Measurements from ENCODE around the gene SLC6A3.
"Not testable (repeated sequence)": the region's sequence is repeated elsewhere in the genome, so short reads cannot be mapped to it uniquely, and the experiment has no call there.

SLC6A3 gene

DNA sequence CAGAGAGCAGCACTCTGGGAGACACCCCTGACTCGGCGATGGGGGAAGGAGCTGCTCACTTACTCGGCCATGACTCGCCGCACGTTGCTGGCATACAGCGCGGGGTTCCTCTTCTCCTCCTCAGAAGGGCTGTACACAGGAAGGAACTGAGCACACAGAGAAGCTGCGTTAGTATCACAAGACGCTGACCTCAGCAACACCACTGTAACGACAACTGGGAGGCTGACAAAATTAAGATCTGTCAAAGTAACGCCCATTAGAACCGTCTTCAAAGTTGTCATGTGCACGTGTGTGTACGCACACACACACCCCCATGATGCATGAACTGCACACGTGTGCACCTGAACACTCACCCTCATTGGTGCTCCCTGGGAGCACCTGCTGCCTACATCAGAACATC is 32.1 kb upstream of the SLC6A3 start:
- no peak for DNase-seq (ENCODE audit: low spot score)

DNA sequence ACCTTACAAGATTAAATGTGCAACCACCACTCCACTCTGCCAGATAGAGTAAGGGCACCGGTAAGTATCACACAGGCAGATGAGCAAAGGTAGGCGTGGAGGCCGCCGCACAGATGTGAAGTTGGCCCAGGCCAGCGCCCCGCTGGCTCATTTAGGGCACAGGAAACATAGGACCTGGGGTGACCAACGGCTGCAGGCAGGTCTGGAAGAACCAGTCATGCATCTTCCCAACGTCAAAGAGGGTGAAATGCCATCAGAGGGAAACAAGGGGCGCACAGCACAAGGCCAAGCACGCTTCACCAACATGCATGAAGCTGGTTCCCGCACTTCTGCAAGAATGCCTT is 31.7 kb upstream of the SLC6A3 start:
- DNase-seq (ENCODE audit: low spot score) = no peak

DNA sequence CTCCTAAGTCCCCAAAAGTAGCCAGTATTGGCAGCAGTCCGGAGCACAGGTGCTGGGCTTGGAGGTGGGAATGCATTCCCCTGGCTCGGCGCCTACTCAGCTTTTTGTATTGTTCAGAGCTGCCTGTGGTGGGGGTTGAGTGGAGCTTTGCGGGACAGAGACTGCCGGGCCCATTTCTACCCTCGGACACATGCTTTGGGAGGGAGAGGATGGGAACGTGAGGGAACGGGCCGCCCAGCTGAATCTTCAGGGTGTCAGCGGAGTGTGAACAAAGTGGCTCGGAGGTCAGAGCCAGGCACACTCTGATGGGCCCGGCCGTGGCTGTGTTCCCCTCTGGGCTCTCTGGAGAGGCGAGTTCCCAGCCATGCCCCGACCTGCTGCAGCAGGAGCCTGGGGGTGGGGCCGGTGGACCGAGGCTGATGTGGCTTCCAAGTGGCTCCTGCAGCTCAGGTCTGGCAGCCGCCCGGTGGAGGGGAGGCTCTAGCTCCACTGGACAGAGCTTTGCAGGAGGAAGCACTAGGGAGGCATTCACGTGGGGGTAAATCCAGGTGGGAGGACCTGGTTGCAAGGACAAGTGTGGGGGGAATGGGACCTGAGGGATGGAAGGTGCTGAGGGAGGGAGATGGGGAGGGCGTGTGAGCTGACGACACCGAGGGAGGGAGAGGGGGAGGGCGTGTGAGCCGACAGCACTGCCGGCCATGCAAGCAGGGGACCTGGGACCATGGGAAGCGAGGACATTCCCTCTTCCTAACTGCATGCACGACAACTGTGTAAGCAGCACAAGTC is 31.1 kb upstream of the SLC6A3 start:
- no peak for DNase-seq (ENCODE audit: low spot score)

DNA sequence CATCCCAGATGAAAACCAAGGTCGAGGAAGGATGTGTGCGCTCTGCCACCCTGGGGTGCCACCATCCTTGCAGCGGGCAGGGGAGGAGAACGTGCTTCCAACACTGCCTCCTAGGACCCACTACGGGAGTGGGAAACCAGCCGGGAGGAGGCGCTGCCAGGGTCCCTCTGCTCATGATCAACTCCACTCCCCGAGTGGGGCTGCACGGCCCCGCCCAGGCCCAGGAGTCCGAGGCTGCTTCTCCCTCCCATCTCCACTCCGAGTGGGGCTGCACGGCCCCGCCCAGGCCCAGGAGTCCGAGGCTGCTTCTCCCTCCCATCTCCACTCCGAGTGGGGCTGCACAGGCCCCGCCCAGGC is 30.3 kb upstream of the SLC6A3 start:
- not testable (repeated sequence) for DNase-seq (ENCODE audit: low spot score)

DNA sequence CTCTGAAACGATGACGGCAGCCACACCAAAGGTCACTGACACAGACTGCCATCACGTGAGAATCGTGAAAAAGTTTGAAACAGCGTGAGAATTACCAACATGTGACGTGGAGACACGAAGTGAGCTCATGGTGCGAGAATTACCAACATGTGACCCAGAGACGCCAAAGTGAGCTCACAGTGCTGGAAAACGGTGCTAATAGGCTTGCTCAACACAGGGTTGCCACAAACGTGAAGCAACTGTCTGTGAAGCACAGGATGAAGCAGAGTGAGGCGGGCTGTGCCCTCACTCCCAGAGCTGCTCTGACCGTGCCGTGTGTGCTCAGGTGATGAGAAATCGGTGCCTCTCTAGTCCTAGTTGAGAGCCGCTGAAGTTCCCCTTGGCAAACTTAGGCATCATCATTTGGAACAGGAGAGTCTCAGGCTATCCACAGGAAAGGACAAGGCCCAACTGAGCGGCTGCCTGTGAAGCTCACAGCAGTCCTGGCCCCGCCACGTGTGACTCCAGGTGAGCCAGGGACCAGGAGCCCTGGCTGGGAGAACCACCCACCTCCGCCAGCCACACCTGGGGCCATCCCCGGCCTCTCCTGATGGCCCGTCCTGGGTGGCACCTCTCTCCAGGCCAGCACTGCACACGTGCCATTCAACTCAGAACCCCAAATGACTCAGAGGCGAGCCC is 29.8 kb upstream of the SLC6A3 start:
- DNase-seq (ENCODE audit: low spot score) = no peak

DNA sequence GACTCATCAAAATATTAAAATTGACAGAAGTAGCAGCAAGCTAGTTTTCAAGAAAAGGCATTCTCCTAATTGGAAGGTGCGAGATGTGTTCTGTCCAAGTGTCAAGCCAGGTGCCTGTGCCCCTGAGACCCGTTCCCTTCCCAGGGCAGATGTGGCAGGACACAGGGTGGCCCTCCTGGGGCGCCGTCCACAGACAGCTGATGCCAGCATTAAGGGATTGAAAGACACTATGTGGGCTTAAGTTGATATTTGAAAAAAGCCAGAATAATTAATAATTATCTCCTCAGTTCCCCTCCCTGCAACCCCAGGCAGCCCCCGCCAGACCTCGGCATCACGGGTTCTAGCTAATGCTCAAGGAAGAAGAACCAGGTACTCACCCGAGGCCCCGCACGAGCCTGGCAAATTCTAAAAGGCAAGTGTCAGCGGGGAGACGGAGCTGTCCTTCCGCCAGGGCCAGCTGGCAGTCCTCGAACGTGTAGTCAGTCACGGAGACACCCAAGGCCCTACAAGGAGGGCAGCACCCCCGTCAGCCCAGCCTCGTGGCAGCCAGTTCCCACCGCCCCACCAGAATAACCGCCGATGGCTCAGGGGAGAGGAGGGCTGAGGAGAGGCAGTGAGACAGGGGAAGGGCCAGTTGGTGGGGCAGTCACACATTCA is 29.1 kb upstream of the SLC6A3 start:
- no peak for DNase-seq (ENCODE audit: low spot score)

DNA sequence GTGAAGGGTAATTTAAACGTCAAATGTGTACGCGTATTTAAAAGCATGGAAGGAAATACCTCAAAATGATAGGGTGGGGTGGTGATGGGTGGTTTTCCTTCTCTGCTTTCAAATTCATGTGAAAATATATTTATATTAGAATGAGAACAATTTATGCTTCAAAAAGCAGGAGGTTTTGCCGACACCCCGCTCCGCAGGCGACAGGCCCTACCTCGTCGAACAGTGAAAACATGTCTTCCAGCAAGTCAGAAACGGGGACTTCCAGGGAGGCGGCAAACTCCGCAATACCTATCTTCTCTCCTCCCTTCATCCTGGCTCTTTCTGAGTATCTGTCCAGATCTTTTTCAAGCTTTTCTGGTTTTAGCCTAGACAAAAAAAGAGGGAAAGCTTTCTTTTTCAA is 28.5 kb upstream of the SLC6A3 start:
- no peak for DNase-seq (ENCODE audit: low spot score)

DNA sequence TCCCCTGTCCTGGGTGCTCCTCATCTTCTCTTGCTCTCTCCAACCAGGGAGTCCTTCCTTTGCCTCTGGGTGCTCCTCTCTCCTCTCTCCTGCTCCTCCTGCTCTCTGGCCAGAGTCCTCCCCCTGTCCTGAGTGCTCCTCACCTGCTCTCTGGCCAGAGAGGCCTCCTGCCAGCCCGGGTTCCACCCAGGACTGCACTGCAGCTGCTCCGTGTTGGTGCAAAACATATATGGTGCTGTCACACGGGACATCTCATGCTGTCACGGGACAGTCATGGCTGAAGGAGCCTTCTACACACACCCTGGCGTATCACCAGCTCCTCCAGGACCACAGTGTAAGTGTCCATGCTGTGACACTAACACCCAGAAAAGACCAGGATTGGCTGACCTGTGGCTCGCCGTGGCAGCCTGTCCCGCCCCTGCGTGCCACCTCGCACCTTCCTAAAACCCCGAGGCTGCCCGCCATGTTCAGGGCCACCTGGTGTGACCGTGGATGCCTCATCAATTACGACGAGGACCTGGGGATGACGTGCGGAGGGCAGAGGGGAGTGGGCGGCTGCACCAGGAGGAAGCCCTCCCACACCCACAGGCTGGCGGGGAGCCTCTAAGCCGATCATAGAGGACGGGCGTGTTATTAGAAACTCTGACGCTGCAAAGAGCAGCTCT is 27.9 kb upstream of the SLC6A3 start:
- DNase-seq (ENCODE audit: low spot score) = no peak

DNA sequence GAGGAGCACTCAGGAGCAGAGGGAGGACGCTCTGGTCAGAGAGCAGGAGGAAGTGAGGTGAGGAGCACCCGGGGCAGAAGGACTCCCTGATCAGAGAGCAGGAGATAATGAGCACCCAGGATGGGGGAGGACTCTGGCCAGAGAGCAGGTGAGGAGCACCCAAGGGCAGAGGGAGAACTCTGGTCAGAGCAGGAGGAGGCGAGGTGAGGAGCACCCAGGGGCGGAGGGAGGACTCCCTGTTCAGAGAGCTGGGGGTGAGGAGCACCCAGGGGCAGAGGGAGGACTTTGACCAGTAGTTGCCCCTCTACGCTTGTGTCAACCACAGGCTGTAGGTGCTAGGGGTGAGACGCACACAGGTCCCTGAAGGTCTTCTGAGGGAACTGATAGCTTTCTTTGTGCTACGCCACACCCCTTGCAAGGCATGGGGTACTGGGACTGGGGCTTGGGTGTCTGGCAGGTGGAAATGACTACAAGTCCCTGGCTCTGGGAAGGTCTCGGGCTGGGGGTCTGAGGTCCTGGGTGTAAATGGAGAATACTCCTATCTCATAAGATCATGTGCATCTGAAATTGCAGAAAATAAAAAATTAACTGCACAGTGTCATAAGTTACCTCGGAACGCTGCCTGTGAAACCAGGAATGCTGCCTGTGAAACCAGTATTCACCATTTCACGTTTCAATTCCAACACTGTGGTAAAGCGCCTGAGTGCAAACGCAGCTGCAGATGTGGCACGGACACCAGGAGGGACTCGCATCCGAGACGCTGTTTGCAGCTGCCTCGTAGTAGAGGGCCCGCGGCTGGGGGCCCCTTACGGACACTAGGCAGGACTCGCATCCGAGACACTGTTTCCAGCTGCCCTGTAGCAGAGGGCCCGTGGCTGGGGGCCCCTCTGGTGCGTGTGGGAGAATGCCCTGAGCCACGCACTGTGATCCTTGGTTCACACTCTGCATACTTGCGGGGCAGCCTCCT is 27.0 kb upstream of the SLC6A3 start:
- DNase-seq (ENCODE audit: low spot score) = no peak

DNA sequence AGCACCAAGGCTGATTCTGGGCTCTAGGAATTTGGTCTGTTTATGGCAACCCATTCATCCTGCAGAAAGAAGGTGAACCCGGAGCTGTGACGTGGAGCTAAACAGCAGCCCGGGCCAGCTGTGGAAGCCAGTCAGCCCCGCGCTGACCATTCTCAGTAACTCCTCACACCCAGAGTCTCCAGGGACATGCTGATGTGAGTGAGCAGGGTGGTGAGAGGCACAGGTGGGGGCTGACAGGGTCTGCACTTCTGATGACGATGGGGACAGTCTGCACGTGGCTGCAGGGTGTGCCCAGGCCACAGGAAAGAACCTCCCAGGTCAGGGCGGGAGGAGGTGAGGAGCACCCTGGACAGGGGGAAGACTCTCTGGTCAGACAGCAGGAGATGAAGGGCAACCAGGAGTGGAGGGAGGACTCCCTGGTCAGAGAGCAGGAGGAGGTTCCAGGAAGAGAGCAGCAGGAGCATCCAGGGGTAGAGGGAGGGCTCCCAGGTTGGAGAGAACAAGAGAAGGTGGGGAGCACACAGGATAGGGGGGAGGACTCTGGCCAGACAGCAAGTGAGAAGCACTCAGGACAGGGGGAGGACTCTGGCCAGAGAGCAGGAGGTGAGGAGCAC is 26.1 kb upstream of the SLC6A3 start:
- DNase-seq (ENCODE audit: low spot score) = no peak

DNA sequence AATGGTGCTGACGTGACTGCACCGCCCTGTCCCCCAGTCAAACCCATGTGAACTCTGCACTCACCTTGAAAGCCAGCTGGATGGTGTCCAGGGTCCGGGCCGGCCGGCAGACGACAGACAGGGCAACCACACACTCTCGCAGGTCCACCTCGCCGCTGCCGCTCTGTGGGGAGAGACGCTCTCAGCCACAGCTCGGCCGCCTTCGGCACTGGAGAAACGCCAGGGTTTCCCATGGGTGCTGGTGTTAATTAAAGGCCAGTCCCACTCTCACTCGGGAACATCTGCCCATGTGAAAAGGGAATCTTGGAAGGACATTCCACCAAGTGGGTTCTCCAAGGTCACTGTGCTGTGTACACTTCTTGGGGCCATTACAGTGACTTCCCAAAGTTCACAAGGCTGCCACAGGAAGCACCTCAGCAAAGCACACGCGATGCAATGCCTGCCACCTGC is 25.5 kb upstream of the SLC6A3 start:
- DNase-seq (ENCODE audit: low spot score) = no peak

DNA sequence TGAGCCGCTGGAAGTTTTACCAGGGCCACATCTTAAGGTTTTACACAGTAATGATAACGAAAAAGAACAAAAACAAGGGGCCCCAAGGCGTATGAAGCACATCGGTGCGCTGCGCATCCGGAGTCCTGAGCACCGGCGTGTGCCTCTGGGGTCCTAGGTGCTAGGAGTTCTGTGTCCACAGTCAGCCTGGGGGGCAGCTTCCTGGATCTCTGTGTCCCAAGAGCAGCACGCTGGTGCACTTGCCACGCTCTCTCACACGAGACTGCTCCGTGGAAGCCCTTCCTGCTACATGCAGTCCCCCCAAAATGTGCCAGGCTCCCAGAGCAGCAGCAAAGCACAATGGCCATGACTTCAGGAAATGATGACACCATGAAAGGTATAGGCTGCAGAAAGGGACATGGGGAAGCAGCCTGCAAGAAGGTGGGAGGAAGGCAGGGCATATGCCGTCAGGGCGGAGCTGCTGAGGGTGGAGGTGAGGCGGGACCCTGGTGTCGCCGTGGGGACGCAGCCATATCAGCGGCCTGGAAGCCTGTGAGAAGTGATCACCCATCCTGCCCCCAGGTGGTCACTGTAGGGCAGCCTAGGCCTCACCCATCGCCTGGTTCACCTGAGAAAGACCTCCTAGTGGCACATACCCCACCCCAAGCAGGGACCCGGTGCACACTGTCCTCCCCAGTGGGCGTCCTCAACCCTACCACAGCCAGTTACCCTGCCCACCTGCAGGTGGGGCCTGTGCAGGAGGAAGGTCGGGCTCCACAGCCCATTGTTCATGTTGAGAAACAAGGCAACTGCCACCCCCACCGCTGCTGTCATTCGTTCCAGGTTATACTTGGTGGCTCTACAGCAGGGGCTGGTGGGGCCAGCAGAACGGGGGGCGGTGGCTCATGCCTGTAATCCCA is 23.6 kb upstream of the SLC6A3 start:
- DNase-seq (ENCODE audit: low spot score) = no peak

DNA sequence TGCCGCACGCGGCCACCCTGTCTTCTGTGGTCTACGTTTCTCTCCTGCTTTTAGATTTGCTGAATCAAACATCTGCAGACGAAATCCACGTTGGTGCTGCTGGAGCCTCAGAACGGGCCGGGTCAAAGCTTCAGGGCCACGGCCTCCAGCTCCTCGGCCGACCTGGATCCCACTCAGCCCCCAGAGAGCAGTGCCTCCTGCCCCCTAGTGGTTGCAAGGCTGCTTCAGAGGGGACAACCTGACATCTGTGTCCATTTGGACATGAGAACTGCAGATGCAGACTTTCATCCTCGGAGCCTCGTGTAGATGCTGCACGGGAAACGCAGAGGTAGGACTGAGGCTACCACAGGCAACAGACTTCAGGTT is 23.0 kb upstream of the SLC6A3 start:
- no peak for DNase-seq (ENCODE audit: low spot score)

DNA sequence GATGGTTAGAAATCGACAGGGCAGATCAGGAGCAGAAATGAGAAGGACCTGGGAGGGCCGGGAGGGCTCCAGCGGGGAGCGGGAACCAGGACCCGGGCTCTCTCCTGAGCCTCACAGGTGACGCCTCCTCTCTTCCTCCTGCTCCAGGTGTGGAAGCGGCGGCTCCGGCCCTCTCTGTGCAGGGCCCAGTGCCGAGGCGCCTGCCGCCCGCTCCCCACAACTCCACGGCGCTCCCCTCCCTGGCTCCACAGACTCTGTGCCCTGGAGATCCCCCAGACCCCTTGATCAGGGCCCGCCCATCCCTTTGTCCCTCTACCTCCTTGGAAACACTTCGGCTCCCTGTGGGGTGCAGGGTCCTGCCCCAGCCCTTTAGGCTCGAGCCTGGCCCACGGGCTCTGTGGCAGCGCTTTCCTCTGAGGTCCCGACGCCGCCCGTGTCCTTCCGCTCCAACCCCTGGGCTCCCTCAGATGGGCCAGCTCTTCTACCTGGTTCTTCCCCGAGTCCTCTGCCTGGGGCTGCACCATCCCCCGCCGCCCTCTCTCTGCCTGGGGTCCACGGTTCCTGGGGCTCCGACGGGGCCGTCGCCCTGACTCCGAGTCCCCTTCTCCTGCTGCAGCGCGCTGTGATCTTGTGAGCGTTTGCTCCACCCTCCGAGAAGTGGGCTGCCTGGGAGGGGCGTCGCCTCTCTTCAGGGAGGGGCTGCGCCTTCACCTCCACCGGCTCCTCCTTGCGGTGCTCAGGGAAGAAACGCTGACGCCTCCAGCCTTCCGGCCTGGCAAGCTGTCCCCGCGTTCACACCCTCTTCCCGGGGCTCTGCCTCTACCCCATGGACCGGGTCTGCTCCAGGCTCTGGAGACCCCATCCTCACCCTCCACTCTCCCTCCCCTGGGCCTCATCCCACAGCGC is 22.4 kb upstream of the SLC6A3 start:
- no peak for DNase-seq (ENCODE audit: low spot score)

DNA sequence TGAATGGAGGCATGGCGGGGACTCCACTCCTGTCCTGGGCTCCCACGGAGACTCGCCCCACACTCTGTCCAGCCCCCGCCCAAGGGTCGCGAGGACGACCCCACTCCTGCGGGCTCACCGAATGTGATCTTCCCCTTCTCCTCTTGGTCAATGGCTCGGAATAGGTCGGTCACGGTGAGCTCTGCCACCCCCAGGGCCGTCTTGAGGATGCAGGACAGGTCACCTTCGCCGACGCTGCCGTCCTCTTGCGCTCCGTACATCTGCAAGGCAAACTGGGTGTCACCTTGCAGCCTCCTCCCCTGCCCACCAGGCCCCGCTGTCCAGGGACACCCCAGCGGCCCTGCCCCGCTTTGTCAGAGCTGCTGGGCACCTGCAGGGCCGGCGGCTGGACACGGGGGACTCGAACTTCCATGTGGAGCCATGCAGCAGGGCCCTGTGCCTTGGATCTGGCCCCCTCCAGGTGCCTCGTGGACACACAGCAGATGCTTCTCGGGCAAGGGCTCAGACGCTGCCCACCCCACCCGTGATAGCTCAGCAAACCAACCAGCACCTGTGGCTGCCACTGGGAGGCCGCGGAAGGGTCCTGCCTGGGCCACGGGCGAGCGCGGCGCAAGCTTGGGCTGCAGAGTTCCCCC is 21.5 kb upstream of the SLC6A3 start:
- no peak for DNase-seq (ENCODE audit: low spot score)

DNA sequence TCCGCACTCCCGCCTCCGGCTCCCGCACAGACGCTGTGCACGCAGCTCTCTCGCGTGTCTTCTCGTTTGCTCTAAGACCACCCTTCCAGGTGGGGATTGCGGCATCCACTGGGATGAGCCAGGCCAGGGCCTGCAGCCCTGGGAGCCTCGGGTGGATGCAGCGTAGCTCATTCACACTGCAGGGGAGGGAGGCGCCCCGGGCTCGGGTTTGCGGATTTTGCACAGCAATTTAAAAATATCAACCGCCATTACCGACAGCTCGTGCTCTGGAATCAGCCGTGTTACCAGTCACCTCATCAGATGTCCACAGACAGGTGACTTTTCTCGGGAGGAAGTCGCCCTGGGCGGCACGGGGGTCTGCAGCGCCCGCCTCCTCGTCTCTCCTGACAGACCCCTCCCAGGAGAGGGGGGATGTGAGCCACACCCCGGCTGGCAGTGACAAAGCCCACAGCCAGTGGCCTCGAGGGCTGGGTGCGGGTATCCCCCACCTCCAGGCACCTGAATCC is 20.8 kb upstream of the SLC6A3 start:
- no peak for DNase-seq (ENCODE audit: low spot score)

DNA sequence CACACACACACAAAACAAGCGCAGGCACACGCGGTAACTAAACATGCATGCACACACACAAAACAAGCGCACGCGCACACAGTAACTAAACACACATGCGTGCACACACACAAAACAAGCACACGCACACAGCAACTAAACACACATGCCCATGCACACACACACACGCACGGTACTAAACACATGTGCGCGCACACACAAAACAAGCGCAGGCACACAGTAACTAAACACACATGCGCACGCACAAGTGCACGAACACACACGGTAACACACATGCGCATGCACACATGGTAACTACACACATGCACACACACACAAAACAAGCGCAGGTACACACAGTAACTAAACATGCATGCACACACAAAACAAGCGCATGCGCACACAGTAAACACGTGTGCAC is 19.9 kb upstream of the SLC6A3 start:
- no peak for DNase-seq (ENCODE audit: low spot score)

DNA sequence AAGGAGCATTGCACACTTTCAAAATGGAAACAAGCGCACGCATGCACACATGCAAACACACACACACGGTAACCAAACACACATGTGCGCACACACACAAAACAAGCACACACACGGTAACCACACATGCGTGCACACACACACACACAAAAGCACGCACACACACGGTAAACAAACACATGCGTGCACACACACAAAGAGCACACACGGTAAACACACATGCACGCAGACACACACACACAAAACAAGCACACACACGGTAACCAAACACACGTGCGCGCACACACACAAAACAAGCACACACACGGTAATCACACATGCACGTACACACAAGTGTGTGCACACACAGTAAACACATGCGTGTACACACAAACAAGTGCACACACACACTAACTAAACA is 19.3 kb upstream of the SLC6A3 start:
- DNase-seq (ENCODE audit: low spot score) = no peak

DNA sequence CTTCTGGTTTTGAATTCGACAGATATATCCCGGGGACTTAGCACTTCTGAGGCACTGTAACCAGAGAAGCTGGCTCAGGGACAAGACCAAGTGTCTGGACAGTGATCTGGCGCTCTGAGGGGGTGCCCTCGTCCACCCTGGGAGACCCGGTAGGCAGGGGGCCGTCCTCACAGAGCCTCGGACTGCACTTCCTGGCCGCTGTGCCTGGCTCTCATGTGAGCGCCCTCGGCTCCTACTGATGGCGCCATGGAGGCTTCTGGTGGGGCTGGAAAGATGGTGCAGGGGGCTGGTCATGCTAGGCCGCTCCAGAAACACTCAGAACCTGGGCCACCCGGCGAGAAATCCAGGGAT is 18.8 kb upstream of the SLC6A3 start:
- DNase-seq (ENCODE audit: low spot score) = no peak
